ENCODE measurements around the gene CDH20.

- TF ChIP-seq CTCF (tag by site-specific recombination; IDR thresholded peaks at IDR 0.05) (no peak), ZBTB49 (tag by site-specific recombination; IDR thresholded peaks at IDR 0.05; ENCODE audit: low read depth) (no peak), ZNF544 (tag by site-specific recombination; IDR thresholded peaks at IDR 0.05) (no peak), ZNF707 (tag by site-specific recombination; IDR thresholded peaks at IDR 0.05) (no peak)
- TF ChIP-seq, protein P1, sequence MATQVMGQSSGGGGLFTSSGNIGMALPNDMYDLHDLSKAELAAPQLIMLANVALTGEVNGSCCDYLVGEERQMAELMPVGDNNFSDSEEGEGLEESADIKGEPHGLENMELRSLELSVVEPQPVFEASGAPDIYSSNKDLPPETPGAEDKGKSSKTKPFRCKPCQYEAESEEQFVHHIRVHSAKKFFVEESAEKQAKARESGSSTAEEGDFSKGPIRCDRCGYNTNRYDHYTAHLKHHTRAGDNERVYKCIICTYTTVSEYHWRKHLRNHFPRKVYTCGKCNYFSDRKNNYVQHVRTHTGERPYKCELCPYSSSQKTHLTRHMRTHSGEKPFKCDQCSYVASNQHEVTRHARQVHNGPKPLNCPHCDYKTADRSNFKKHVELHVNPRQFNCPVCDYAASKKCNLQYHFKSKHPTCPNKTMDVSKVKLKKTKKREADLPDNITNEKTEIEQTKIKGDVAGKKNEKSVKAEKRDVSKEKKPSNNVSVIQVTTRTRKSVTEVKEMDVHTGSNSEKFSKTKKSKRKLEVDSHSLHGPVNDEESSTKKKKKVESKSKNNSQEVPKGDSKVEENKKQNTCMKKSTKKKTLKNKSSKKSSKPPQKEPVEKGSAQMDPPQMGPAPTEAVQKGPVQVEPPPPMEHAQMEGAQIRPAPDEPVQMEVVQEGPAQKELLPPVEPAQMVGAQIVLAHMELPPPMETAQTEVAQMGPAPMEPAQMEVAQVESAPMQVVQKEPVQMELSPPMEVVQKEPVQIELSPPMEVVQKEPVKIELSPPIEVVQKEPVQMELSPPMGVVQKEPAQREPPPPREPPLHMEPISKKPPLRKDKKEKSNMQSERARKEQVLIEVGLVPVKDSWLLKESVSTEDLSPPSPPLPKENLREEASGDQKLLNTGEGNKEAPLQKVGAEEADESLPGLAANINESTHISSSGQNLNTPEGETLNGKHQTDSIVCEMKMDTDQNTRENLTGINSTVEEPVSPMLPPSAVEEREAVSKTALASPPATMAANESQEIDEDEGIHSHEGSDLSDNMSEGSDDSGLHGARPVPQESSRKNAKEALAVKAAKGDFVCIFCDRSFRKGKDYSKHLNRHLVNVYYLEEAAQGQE (tag by site-specific recombination; IDR thresholded peaks at IDR 0.05): no peak
- TF ChIP-seq, protein P2, sequence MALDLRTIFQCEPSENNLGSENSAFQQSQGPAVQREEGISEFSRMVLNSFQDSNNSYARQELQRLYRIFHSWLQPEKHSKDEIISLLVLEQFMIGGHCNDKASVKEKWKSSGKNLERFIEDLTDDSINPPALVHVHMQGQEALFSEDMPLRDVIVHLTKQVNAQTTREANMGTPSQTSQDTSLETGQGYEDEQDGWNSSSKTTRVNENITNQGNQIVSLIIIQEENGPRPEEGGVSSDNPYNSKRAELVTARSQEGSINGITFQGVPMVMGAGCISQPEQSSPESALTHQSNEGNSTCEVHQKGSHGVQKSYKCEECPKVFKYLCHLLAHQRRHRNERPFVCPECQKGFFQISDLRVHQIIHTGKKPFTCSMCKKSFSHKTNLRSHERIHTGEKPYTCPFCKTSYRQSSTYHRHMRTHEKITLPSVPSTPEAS (tag by site-specific recombination; IDR thresholded peaks at IDR 0.05): no peak
Measured at GRCh38 chr18:61308004-61308403, 25.2 kb upstream of the CDH20 start.
